Measurements from ENCODE around the gene DTX1.

DTX1 gene

GRCh38 chr12:113105606-113106271, 49.2 kb downstream of the DTX1 start:
- FAIRE-seq (no peak), DNase-seq (ENCODE audit: insufficient read length, low spot score) (no peak)
- TF ChIP-seq POU2F2 (IDR thresholded peaks at IDR 0.05; ENCODE audit: low read depth, low read length): no peak
- no peak for TF ChIP-seq PAX5 (IDR thresholded peaks at IDR 0.05; ENCODE audit: insufficient read depth, low read length, severe bottlenecking)
- no peak for TF ChIP-seq SPI1 (IDR thresholded peaks at IDR 0.05; ENCODE audit: low read depth, low read length)
- TF ChIP-seq TAF1 (IDR thresholded peaks at IDR 0.05; ENCODE audit: low read depth, low read length): no peak
- no peak for TF ChIP-seq POLR2A (IDR thresholded peaks at IDR 0.05; ENCODE audit: low read depth, low read length)
- no peak for TF ChIP-seq POLR2AphosphoS5 (IDR thresholded peaks at IDR 0.05; ENCODE audit: low read depth, low read length)

GRCh38 chr12:113106361-113106760, 49.8 kb downstream of the DTX1 start:
- TF ChIP-seq POLR2AphosphoS5 (IDR thresholded peaks at IDR 0.05; ENCODE audit: low read depth, low read length): no peak
- FAIRE-seq (no peak), DNase-seq (ENCODE audit: insufficient read length, low spot score) (no peak)

- TF ChIP-seq PAX5 (IDR thresholded peaks at IDR 0.05; ENCODE audit: insufficient read depth, low read length, severe bottlenecking): no peak
- no peak for TF ChIP-seq POU2F2 (IDR thresholded peaks at IDR 0.05; ENCODE audit: low read depth, low read length)
- no peak for TF ChIP-seq POLR2A (IDR thresholded peaks at IDR 0.05; ENCODE audit: low read depth, low read length)
- TF ChIP-seq TAF1 (IDR thresholded peaks at IDR 0.05; ENCODE audit: low read depth, low read length): no peak
- no peak for TF ChIP-seq POLR2AphosphoS5 (IDR thresholded peaks at IDR 0.05; ENCODE audit: low read depth, low read length)
- no peak for TF ChIP-seq SPI1 (IDR thresholded peaks at IDR 0.05; ENCODE audit: low read depth, low read length)
- FAIRE-seq (no peak), DNase-seq (ENCODE audit: insufficient read length, low spot score) (no peak)
These were observed 51.8 kb downstream of the DTX1 start for GRCh38 chr12:113108308-113108707.

- TF ChIP-seq PAX5 (IDR thresholded peaks at IDR 0.05; ENCODE audit: insufficient read depth, low read length, severe bottlenecking) (no peak), POLR2AphosphoS5 (IDR thresholded peaks at IDR 0.05; ENCODE audit: low read depth, low read length) (no peak), SPI1 (IDR thresholded peaks at IDR 0.05; ENCODE audit: low read depth, low read length) (no peak), POU2F2 (IDR thresholded peaks at IDR 0.05; ENCODE audit: low read depth, low read length) (no peak), TAF1 (IDR thresholded peaks at IDR 0.05; ENCODE audit: low read depth, low read length) (no peak), POLR2A (IDR thresholded peaks at IDR 0.05; ENCODE audit: low read depth, low read length) (no peak)
- FAIRE-seq: no peak
- no peak for DNase-seq (ENCODE audit: insufficient read length, low spot score)
These were observed 52.8 kb downstream of the DTX1 start for GRCh38 chr12:113109360-113109759.

GRCh38 chr12:113109872-113110599, 53.5 kb downstream of the DTX1 start:
- TF ChIP-seq PAX5 (IDR thresholded peaks at IDR 0.05; ENCODE audit: insufficient read depth, low read length, severe bottlenecking) (no peak), POLR2AphosphoS5 (IDR thresholded peaks at IDR 0.05; ENCODE audit: low read depth, low read length) (no peak), TAF1 (IDR thresholded peaks at IDR 0.05; ENCODE audit: low read depth, low read length) (no peak), POU2F2 (IDR thresholded peaks at IDR 0.05; ENCODE audit: low read depth, low read length) (no peak), POLR2A (IDR thresholded peaks at IDR 0.05; ENCODE audit: low read depth, low read length) (no peak), SPI1 (IDR thresholded peaks at IDR 0.05; ENCODE audit: low read depth, low read length) (no peak)
- no peak for DNase-seq (ENCODE audit: insufficient read length, low spot score)
- no peak for FAIRE-seq

GRCh38 chr12:113111247-113111646, 54.7 kb downstream of the DTX1 start:
- no peak for DNase-seq (ENCODE audit: insufficient read length, low spot score)
- TF ChIP-seq PAX5 (IDR thresholded peaks at IDR 0.05; ENCODE audit: insufficient read depth, low read length, severe bottlenecking) (no peak), SPI1 (IDR thresholded peaks at IDR 0.05; ENCODE audit: low read depth, low read length) (no peak), POU2F2 (IDR thresholded peaks at IDR 0.05; ENCODE audit: low read depth, low read length) (no peak), POLR2AphosphoS5 (IDR thresholded peaks at IDR 0.05; ENCODE audit: low read depth, low read length) (no peak), POLR2A (IDR thresholded peaks at IDR 0.05; ENCODE audit: low read depth, low read length) (no peak), TAF1 (IDR thresholded peaks at IDR 0.05; ENCODE audit: low read depth, low read length) (no peak)
- FAIRE-seq: no peak

- FAIRE-seq (no peak), DNase-seq (ENCODE audit: insufficient read length, low spot score) (no peak)
- TF ChIP-seq SPI1 (IDR thresholded peaks at IDR 0.05; ENCODE audit: low read depth, low read length) (no peak), POLR2A (IDR thresholded peaks at IDR 0.05; ENCODE audit: low read depth, low read length) (no peak)
These were observed 55.7 kb downstream of the DTX1 start for GRCh38 chr12:113112043-113112899.

GRCh38 chr12:113113397-113113796, 56.9 kb downstream of the DTX1 start:
- DNase-seq (ENCODE audit: insufficient read length, low spot score): no peak
- TF ChIP-seq TAF1 (IDR thresholded peaks at IDR 0.05; ENCODE audit: low read depth, low read length) (no peak), POLR2AphosphoS5 (IDR thresholded peaks at IDR 0.05; ENCODE audit: low read depth, low read length) (no peak), POU2F2 (IDR thresholded peaks at IDR 0.05; ENCODE audit: low read depth, low read length) (no peak), POLR2A (IDR thresholded peaks at IDR 0.05; ENCODE audit: low read depth, low read length) (no peak), SPI1 (IDR thresholded peaks at IDR 0.05; ENCODE audit: low read depth, low read length) (no peak), PAX5 (IDR thresholded peaks at IDR 0.05; ENCODE audit: insufficient read depth, low read length, severe bottlenecking) (no peak)
- no peak for FAIRE-seq

GRCh38 chr12:113114447-113115178, 58.1 kb downstream of the DTX1 start:
- DNase-seq (ENCODE audit: insufficient read length, low spot score) (no peak), FAIRE-seq (no peak)
- TF ChIP-seq POLR2AphosphoS5 (IDR thresholded peaks at IDR 0.05; ENCODE audit: low read depth, low read length) (no peak), TAF1 (IDR thresholded peaks at IDR 0.05; ENCODE audit: low read depth, low read length) (no peak), POU2F2 (IDR thresholded peaks at IDR 0.05; ENCODE audit: low read depth, low read length) (no peak), SPI1 (IDR thresholded peaks at IDR 0.05; ENCODE audit: low read depth, low read length) (no peak), POLR2A (IDR thresholded peaks at IDR 0.05; ENCODE audit: low read depth, low read length) (no peak), PAX5 (IDR thresholded peaks at IDR 0.05; ENCODE audit: insufficient read depth, low read length, severe bottlenecking) (no peak)

Data from GM12891 (cell line).